Coronary artery (tissue), 2 donors: Measurements from ENCODE around the gene CPED1.

Experiments used
- DNase-seq: peaks from one replicate; pipeline ENCODE4 v3.0.0-alpha.2; 2017; ENCODE audit warnings: low spot score
- H3K27ac ChIP-seq, 2 donors: fragments of 200-600 bp; sonication (generic); one replicate each; pipeline ENCODE4 v1.5.1; 2016 to 2019
- H3K4me3 ChIP-seq: fragments of 200-600 bp; sonication (generic); 2 replicates; pipeline ENCODE4 v1.5.1; 2016; ENCODE audit warnings: mild to moderate bottlenecking, moderate library complexity
- TF ChIP-seq, protein P1 (sequence below): fragments of 200-600 bp; sonication (generic); IDR thresholded peaks from one replicate; pipeline ENCODE4 v1.5.1; 2019; ENCODE audit warnings: antibody characterized with exemption

CPED1 gene

DNA sequence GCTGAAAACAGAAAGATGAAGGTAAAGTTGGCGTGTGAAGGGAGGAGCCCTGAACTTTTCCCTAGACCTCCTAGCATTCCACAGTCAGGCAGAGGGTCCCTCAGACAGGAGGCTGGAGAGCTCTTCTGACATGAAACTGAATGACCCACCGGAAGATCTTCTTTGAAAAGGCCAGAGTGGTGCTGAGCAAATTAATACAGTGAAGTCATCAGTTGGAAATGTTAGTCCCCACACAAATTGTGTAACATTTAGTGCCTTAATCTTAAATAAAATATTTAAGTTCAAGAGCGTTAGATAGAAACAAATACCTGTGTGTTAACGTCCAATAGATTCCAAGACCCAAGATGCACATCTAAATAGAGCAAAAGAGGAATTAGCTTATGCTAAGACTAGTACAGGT, 291.3 kb downstream of the CPED1 start:
- Histone ChIP-seq H3K27ac (no peak overlapping the region), H3K4me3 (no peak overlapping the region)
- no peak for DNase-seq
- TF ChIP-seq, protein P1, sequence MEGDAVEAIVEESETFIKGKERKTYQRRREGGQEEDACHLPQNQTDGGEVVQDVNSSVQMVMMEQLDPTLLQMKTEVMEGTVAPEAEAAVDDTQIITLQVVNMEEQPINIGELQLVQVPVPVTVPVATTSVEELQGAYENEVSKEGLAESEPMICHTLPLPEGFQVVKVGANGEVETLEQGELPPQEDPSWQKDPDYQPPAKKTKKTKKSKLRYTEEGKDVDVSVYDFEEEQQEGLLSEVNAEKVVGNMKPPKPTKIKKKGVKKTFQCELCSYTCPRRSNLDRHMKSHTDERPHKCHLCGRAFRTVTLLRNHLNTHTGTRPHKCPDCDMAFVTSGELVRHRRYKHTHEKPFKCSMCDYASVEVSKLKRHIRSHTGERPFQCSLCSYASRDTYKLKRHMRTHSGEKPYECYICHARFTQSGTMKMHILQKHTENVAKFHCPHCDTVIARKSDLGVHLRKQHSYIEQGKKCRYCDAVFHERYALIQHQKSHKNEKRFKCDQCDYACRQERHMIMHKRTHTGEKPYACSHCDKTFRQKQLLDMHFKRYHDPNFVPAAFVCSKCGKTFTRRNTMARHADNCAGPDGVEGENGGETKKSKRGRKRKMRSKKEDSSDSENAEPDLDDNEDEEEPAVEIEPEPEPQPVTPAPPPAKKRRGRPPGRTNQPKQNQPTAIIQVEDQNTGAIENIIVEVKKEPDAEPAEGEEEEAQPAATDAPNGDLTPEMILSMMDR = no peak

DNA sequence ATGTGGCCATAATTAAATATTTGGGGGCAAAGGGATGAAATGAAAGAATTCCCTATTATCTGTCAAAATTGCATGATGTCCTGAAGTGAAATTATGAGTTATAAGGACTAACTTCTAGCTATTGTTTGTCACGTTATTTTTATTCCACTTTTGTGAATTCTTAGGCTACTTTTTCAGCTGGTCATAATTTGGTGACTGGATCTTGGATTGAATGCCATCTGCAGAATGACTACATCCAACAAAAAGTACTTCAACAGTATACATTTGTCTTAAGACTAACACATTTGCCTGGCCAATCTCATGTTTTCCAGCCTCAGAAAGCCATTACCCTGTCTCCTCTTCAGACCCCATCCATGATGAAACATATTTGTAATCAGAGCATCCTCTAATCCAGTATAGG, 292.1 kb downstream of the CPED1 start:
- no peak for DNase-seq
- H3K4me3 ChIP-seq = no peak overlapping the region
- H3K27ac ChIP-seq = no peak overlapping the region
- TF ChIP-seq, protein P1 = no peak

DNA sequence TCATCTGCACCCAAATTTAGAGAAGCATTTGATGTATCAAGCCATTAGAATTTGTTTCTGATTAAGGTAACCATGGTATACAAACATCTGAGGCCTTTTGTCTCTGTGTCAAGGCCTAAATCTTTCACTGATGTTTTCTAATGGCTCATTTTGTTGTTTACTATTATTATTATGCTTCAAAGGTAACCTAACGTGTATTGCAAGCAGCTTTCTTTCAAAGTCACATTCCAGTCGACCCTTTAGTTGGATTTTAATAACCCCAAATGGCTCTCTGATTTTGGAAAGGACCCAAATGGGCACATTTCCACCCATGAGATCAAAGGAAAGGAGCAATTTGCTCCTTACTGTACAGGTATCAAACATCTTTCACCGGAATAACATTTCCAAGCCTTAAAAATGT, 293.6 kb downstream of the CPED1 start:
- TF ChIP-seq, protein P1 = no peak
- Histone ChIP-seq H3K27ac (no peak overlapping the region), H3K4me3 (no peak overlapping the region)
- DNase-seq = no peak

DNA sequence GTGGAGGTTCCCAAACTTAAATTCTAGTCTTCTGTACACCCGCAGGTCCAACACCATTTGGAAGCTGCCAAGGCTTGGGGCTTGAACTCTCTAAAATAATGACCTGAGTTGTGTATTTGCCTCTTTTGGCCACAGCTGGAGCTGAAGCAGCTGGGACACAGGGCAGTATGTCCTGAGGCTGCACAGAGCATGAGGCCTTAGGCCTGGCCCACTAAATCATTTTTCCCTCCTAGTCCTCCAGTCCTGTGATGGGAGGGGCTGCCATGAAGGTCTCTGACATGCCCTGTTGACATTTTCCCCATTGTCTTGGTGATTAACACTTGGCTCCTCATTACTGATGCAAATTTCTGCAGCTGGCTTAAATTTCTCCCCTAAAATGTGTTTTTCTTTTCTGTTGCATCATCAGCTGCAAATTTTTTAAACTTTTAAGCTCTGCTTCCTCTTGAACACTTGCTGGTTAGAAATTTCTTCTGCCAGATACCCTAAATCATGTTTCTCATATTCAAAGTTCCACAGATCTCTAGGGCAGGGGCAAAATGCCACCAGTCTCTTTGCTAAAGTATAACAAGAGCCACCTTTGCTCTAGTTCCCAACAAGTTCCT, 296.7 kb downstream of the CPED1 start:
- no peak overlapping the region for H3K27ac ChIP-seq
- H3K4me3 ChIP-seq = no peak overlapping the region
- DNase-seq = no peak
- TF ChIP-seq, protein P1 = no peak

DNA sequence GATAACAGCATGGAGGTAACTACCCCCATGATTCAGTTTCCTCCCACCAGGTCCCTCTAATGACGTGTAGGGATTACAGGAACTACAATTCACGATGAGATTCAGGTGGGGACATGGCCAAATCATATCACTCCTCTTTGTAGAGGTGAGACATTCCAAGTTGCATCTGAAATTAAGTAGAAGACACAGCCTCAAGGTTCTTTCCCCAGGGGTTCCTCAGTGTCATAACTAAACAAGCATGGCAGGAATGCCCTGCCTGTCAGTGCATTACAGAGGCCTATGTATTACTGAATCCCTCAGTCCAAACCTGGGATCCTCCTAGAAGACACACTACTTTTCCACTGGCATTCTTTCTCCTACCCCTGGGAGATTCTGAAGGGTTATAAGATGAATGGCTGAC, 297.7 kb downstream of the CPED1 start:
- TF ChIP-seq, protein P1 = no peak
- Histone ChIP-seq H3K27ac (no peak overlapping the region), H3K4me3 (no peak overlapping the region)
- DNase-seq = no peak

DNA sequence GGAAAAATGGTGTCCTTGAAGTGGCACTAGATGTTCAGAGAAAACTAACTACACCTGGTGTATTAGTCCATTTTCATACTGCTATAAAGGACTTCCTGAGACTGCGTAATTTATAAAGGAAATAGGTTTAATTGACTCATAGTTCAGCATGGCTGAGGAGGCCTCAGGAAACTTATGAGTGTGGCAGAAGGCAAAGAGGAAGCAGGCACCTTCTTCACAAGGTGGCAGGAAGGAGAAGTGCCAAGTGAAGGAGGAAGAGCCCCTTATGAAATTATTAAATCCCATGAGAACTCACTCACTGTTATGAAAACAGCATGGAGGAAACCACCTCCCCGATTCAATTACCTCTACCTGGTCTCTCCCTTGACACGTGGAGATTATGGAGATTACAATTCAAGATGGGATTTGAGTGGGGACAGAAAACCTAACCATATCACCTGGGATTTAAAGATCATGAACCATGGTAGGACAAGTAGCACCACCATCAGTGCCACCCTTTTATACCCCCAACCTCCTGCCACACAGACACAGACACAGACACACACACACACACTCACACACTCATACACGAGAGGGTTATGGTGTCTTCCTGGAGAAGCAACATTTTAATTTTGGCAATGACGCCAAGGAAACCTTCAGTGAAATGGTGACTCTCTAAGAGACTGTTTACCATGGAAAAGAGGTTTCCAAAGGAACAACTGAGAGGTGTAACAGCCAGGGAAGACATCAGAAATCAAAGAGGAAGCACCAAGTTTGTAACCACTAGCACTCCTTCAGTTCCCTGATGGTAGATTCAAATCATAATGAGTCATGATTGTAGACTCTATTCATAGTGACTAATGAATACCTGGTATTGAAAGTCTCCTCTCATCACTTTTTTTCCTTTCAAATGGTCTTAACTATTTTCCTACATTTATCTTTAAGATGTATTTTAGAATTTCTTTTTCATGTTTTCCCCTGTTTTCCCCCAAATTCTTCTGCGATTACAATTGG, 298.5 kb downstream of the CPED1 start:
- no peak for DNase-seq
- no peak overlapping the region for H3K27ac ChIP-seq
- no peak overlapping the region for H3K4me3 ChIP-seq
- TF ChIP-seq, protein P1 = no peak
